Endodermal cell (in vitro differentiated cells): Measurements from ENCODE around the gene AHNAK2. TPM values are rescaled to one million over a fixed set of nuclear protein-coding genes. Genes with fewer than 3 reads are reported as not detected.

Experiments used
- DNase-seq: peaks from one replicate; pipeline ENCODE4 v3.0.0-alpha.2; 2017
- H3K27ac ChIP-seq: 2 replicates; pipeline ENCODE4 v1.5.1; 2013; ENCODE audit warnings: mild to moderate bottlenecking, low read depth, low read length, moderate library complexity
- H3K27me3 ChIP-seq: 2 replicates; pipeline ENCODE4 v1.6.1; 2013; ENCODE audit warnings: mild to moderate bottlenecking, low read length, moderate library complexity; ENCODE audit not compliant: insufficient read depth, control insufficient read depth, poor library complexity, severe bottlenecking
- H3K36me3 ChIP-seq: 2 replicates; pipeline ENCODE4 v1.7.0; 2013; ENCODE audit warnings: mild to moderate bottlenecking, low read length, moderate library complexity; ENCODE audit not compliant: control insufficient read depth, insufficient read depth
- H3K4me1 ChIP-seq: one replicate; pipeline ENCODE4 v1.7.0; 2013; ENCODE audit warnings: low read length; ENCODE audit not compliant: control insufficient read depth, insufficient read depth
- H3K4me3 ChIP-seq: 2 replicates; pipeline ENCODE4 v1.5.1; 2013; ENCODE audit warnings: mild to moderate bottlenecking, low read length, moderate library complexity
- H3K9ac ChIP-seq: 2 replicates; pipeline ENCODE4 v1.6.1; 2013; ENCODE audit warnings: mild to moderate bottlenecking, low read length, moderate library complexity; ENCODE audit not compliant: poor library complexity, severe bottlenecking; ENCODE audit errors: extremely low read depth
- H3K9me3 ChIP-seq: 2 replicates; pipeline ENCODE4 v1.6.1; 2013; ENCODE audit warnings: mild to moderate bottlenecking, low read length, moderate library complexity; ENCODE audit not compliant: control insufficient read depth
- H3K27ac Mint-ChIP-seq: 2 replicates; pipeline ENCODE4 v1.8.0; 2020; ENCODE audit warnings: mixed read lengths
- H3K27me3 Mint-ChIP-seq: 2 replicates; pipeline ENCODE4 v1.8.0; 2021; ENCODE audit warnings: mild to moderate bottlenecking, mixed read lengths; ENCODE audit not compliant: insufficient read depth
- H3K36me3 Mint-ChIP-seq: 2 replicates; pipeline ENCODE4 v1.8.0; 2020; ENCODE audit warnings: low read depth, mixed read lengths
- H3K4me1 Mint-ChIP-seq: 2 replicates; pipeline ENCODE4 v1.8.0; 2020; ENCODE audit warnings: mixed read lengths
- H3K4me3 Mint-ChIP-seq: 2 replicates; pipeline ENCODE4 v1.8.0; 2020; ENCODE audit warnings: mild to moderate bottlenecking, moderate library complexity, mixed read lengths
- H3K9me3 Mint-ChIP-seq: 2 replicates; pipeline ENCODE4 v1.8.0; 2020; ENCODE audit warnings: mild to moderate bottlenecking, mixed read lengths
- WGBS, 2 experiments: methylation state at CpG; one replicate each; pipeline versions ENCODE4 v1.1.5 to v1.1.7; 2013; ENCODE audit warnings: missing lambda C conversion rate in 2 of 2, mixed read lengths in 1 of 2; ENCODE audit not compliant: insufficient coverage in 1 of 2, insufficient read length in 1 of 2; 5-methylcytosine and 5-hydroxymethylcytosine counted together
- total RNA-seq, 2 donors: library from RNA; stranded (reverse); fragmentation: NEBNext Ultra II Directional in 1 of 2; extraction: Animal tissue kit (Norgen Biotek cat#: 25700) in 1 of 2; gene quantifications; 2 replicates in 1 of 2; 3 replicates in 1 of 2; pipeline ENCODE4 v1.2.1, GENCODE V29; 2021
- TF ChIP-seq, protein P1 (sequence below): fragments of 200-600 bp; sonication (generic); conservative IDR thresholded peaks from 2 replicates; pipeline ENCODE4 v1.5.0; 2021; ENCODE audit warnings: antibody characterized with exemption, mild to moderate bottlenecking

The AHNAK2 gene
- total RNA-seq, 2 donors from 2014 or later, result 0.93 to 2.2 TPM

DNA sequence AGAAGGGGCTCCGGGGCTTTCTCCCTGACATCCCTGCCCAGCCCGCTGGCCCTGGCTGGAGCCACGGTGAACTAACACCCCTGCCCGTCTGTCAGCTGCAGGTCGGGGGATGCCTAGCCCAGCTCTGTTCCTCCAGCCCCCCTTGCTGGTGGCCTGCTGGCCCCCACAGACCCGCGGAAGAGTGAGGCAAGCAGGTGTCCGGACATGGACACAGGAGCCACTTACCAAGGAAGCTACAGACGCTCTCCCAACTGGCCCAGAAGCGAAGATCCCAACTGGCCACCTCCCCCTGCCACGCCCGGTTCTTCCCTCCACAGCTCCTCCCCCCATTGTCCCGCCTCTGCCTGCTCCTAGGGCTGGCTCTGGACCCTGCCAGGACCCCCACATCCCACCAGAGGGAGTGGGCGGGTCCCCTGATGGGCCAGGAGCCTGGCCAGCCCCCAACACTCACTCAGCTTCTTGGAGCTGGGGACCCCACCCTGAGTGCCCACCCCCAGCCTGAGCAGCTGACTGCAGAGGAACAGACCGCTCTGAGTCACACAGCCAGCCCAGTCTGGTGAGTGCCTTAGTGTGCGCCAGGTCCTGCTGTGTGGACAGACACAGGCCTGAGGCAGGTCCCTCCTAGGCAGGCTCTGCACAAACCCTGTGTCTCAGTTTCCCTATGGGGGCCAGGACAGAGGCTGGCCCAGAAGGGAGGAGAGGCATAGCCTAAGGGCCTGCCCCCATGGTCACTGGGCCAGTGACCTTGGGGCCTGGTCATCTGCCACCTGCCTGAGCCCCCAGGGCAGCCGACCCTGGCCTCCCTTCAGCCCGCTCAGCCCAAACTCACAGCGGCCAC is 7.7 kb downstream of the AHNAK2 start:
- no peaks in the 10 kb centered on the region for H3K36me3 ChIP-seq
- H3K4me3 ChIP-seq, result no peak overlapping the region
- no peak overlapping the region for H3K27ac ChIP-seq
- no peak overlapping the region for H3K4me3 Mint-ChIP-seq
- TF ChIP-seq, protein P1, sequence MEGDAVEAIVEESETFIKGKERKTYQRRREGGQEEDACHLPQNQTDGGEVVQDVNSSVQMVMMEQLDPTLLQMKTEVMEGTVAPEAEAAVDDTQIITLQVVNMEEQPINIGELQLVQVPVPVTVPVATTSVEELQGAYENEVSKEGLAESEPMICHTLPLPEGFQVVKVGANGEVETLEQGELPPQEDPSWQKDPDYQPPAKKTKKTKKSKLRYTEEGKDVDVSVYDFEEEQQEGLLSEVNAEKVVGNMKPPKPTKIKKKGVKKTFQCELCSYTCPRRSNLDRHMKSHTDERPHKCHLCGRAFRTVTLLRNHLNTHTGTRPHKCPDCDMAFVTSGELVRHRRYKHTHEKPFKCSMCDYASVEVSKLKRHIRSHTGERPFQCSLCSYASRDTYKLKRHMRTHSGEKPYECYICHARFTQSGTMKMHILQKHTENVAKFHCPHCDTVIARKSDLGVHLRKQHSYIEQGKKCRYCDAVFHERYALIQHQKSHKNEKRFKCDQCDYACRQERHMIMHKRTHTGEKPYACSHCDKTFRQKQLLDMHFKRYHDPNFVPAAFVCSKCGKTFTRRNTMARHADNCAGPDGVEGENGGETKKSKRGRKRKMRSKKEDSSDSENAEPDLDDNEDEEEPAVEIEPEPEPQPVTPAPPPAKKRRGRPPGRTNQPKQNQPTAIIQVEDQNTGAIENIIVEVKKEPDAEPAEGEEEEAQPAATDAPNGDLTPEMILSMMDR, result no peak
- DNase-seq, result peak; percentile 79
- H3K27me3 ChIP-seq, result no peaks in the 10 kb centered on the region
- H3K9me3 Mint-ChIP-seq, result no peaks in the 10 kb centered on the region
- H3K4me1 ChIP-seq, result no peaks in the 10 kb centered on the region
- no peak overlapping the region for H3K27ac Mint-ChIP-seq
- 81 to 85% methylated on average over 7 to 19 of the region's 19 CpGs for WGBS, 2 experiments
- no peaks in the 10 kb centered on the region for H3K9me3 ChIP-seq
- no peak overlapping the region for H3K9ac ChIP-seq
- no peaks in the 10 kb centered on the region for H3K36me3 Mint-ChIP-seq
- peaks cover 5% of the 10 kb centered on the region for H3K27me3 Mint-ChIP-seq
- H3K4me1 Mint-ChIP-seq, result peaks cover 3% of the 10 kb centered on the region

DNA sequence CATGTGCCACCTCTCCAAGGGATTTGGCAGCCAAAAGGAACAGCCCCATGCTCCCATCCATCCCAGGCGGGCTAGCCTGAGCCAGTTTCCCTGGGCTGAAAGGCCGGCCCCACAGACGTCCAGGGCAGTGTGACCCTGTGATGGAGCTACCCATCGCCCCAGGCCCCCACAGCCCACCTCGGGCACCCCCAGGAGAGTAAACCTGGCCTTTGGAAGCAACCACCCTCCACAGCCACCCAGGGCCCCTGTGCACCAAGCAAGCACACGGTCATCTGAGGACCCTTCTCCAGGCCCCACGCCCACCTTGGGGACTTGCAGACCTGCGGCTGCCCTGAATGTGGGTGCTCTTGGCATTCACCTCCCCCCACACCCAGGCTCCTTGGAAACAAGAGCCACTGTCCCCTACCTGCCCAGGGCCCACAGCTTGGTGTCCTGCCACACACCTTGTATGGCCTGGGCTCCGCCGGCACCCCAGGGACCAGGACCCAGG is 8.4 kb downstream of the AHNAK2 start:
- H3K36me3 Mint-ChIP-seq, result no peaks in the 10 kb centered on the region
- H3K9me3 Mint-ChIP-seq, result no peaks in the 10 kb centered on the region
- Histone ChIP-seq H3K27ac (no peak overlapping the region), H3K36me3 (no peaks in the 10 kb centered on the region), H3K4me3 (no peak overlapping the region), H3K4me1 (no peaks in the 10 kb centered on the region), H3K27me3 (no peaks in the 10 kb centered on the region), H3K9me3 (no peaks in the 10 kb centered on the region), H3K9ac (no peak overlapping the region)
- WGBS, 2 experiments, result 89% methylated on average over 10 of the region's 10 CpGs; no CpG with 5 or more reads in 1 of the 2 experiments
- H3K27me3 Mint-ChIP-seq, result peaks cover 5% of the 10 kb centered on the region
- peaks cover 3% of the 10 kb centered on the region for H3K4me1 Mint-ChIP-seq
- TF ChIP-seq, protein P1, result no peak
- H3K27ac Mint-ChIP-seq, result no peak overlapping the region
- no peak overlapping the region for H3K4me3 Mint-ChIP-seq
- no peak for DNase-seq

- no peak overlapping the region for H3K9ac ChIP-seq
- H3K27ac Mint-ChIP-seq, result no peak overlapping the region
- TF ChIP-seq, protein P1, result peak; percentile 19
- H3K4me1 ChIP-seq, result no peaks in the 10 kb centered on the region
- H3K27me3 Mint-ChIP-seq, result peaks cover 5% of the 10 kb centered on the region
- H3K4me3 Mint-ChIP-seq, result no peak overlapping the region
- WGBS, 2 experiments, result 79 to 82% methylated on average over 17 to 21 of the region's 21 CpGs
- H3K27me3 ChIP-seq, result no peaks in the 10 kb centered on the region
- no peaks in the 10 kb centered on the region for H3K36me3 Mint-ChIP-seq
- H3K4me1 Mint-ChIP-seq, result peaks cover 3% of the 10 kb centered on the region
- no peaks in the 10 kb centered on the region for H3K9me3 ChIP-seq
- no peaks in the 10 kb centered on the region for H3K9me3 Mint-ChIP-seq
- peak; percentile 70 for DNase-seq
- H3K4me3 ChIP-seq, result no peak overlapping the region
- H3K27ac ChIP-seq, result no peak overlapping the region
- no peaks in the 10 kb centered on the region for H3K36me3 ChIP-seq
These were observed 9.4 kb downstream of the AHNAK2 start for GRCh38 chr14:104968541-104969401.
